ENCODE data around the gene NDUFA3.

NDUFA3 gene

DNA sequence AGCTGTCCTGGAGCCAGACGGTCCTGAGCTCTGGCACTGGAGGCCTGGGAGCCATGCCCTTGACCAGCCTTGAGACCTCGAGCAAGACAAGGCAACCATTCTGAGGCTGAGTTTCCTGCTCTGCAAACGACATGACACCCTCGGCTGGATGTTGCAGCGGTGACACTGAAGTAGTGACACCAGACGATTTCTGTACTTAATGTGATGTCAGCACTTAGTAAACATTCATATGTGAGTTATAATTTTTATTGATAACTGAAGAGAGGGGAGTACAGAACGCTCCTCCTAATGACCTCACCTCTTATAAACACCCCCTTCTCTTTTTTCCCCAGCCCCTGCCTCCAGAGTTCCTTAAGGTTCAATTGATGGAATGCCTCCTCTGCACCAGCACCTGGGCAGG lies 5.8 kb downstream of the NDUFA3 start:
- no peak for DNase-seq

DNA sequence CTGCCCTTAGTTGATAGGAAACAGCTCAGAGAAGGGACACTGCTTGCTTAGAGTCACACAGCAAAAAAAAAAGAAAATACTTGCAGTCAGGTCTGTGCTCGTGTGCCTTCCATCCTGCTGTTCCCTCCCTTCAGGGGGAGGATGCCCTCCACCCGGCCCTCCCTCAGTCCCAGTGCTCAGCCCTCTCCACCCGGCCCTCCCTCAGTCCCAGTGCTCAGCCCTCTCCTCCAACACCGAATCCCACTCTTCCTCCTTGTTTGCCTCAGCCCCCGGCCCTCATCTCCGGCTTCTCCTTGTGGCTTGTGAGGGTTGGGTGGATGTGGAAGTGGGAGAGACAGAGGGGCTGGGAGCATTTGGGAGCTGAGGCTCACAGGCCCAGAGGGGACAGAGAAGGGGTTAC lies 7.0 kb downstream of the NDUFA3 start:
- no peak for DNase-seq

DNA sequence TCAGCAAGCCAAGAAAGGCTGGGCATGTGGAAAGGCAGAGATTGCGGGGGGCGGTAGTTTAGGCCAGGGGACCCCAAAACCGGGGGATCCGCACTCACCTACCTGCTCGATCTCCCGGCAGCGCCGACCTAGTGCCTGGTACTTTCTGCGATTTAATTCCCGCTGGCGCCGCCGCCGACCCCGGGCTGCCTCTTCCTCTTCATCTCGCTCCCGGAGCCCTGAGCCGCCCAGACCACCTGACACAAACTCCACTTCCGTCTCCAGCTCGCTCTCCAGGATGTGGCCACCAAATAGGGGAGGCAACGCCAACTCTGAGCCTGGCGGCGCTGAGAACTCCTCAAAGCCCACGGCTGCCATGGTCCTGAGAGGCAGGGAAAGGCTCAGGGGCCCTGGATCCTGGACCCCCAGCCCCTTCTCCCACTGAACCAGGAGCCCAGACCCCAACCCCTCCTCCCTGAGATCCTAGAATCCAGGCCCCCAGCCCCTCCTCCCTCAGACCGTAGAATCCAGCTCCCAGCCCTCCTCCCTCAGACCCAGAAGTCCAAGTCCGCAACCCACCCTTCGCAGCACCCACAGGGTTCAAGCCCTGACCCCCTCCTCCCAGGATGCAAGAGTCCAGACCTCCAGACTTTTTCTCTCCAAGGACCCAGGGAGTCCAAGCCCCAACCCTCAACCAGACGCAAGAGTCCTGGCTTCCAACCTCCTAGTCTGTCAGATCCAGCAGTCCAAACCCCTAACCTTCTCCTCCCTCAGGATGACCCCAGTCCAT lies 11.9 kb downstream of the NDUFA3 start:
- DNase-seq, result no peak

DNA sequence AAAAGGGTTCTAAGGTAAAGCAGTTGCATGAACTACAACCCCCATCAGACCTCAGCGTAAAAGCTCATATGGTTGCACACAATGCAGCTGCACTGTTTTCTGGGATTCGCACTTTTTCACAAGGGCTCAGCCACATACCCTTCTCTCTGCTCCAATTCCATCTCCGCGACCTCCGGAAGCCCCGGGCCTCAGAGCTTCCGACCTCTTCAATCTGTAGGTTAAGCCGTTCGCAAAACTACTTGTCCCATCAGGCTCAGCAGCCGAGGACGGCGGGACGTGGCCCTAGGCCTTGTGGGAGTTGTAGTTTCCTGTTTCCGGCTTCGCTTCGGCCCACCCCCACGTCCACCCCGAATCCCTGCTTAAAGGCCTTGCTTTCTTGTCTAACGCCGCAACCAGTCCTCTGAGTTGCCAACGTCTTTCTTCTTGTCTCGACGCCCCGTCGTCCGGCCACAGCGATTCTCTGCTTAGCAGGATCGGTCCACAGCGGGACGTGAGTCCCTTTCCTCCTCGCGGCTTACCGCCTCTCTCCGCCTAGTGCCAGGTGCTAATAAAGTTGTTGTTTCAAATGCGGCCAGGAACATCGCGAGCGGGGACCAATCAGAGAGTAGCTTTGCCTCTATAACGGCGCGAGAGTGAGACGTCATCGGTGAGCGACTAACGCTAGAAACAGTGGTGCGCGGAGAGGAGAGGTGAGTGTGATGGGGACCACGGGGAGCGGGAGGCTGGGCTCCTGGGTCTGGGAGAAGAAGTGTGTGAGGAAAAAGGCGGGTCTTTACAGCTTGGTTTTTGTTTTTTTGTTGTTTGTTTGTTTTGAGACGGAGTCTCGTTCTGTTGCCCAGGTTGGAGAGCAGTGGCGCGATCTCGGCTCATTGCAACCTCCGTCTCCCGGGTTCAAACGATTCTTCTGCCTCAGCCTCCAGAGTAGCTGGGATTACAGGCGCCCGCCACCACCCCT lies 12.7 kb downstream of the NDUFA3 start, which contains the start of the genes PRPF31 and TFPT:
Gene PRPF31, plus strand, starts transcription at position 646 of the 955 bp plus-strand sequence. CDS start 2,525 bp downstream, outside the sequence.
Gene TFPT, minus strand, starts transcription at position 549 of the 955 bp plus-strand sequence. Its CDS starts 388 bp downstream, at position 161.
- peak; percentile 97 to 99 for DNase-seq

DNA sequence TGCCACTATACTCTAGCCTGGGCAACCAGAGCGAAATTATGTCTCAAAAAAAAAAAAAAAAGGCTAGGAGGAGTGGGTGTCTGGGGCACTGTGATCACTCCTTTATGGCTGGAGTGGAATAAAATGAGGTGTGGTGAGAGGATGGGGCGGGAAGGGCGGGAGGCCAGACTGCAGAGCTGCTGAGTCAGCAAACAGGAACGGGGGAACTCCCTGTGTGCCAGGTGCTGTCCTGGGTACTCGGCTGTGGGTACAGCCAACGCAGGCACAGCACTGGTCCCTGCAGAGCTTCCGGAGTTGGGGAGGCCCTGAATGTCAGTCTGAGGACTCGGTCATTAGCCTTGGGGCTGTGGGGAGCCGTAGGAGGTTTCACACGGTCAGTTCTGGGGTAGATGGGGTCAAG lies 18.6 kb downstream of the NDUFA3 start:
- no peak for DNase-seq

DNA sequence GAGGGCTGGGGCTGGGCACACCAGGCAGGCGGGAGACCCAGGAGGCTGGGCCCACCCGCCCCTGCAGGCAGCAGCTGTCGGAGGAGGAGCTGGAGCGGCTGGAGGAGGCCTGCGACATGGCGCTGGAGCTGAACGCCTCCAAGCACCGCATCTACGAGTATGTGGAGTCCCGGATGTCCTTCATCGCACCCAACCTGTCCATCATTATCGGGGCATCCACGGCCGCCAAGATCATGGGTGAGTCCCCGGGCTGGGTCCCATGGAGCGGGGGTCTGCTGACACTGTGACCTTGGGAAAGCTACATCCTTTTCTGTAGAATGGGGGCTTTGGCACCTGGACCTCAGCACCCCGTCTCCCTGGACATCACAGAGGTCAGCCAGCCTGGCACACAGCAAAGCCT lies 21.0 kb downstream of the NDUFA3 start:
- no peak for DNase-seq

DNA sequence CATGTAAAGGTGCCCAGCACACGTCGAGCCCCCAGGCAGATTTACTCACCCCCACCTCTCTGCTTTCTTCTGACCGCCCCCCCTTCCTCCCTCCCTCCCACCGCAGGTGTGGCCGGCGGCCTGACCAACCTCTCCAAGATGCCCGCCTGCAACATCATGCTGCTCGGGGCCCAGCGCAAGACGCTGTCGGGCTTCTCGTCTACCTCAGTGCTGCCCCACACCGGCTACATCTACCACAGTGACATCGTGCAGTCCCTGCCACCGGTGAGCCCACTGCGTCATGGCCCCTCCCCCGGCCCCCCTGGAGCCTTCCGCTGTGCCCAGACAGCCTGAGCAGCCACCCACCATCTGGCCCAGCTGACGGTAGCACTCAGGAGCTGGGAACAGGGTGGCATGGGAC lies 21.7 kb downstream of the NDUFA3 start:
- no peak for DNase-seq

DNA sequence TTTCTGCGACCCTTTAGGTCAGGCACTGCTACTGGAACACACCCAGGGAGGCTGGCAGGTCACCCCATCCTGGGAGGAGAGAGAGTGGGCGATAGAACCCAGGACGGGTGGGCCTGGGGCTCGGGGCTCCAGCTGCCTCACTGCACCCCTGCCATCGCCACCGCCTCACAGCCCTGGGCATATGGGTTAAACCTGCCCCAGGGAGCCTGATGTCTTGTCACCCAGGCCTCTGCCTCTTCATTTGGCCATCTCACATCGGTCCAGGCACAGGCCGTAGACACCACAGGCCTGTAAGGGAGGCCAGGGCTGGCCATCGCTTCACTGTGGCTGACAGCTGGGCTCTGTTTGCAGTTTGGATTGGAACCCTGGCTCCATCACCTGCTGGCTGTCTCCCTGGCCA lies 23.1 kb downstream of the NDUFA3 start:
- no peak for DNase-seq

DNA sequence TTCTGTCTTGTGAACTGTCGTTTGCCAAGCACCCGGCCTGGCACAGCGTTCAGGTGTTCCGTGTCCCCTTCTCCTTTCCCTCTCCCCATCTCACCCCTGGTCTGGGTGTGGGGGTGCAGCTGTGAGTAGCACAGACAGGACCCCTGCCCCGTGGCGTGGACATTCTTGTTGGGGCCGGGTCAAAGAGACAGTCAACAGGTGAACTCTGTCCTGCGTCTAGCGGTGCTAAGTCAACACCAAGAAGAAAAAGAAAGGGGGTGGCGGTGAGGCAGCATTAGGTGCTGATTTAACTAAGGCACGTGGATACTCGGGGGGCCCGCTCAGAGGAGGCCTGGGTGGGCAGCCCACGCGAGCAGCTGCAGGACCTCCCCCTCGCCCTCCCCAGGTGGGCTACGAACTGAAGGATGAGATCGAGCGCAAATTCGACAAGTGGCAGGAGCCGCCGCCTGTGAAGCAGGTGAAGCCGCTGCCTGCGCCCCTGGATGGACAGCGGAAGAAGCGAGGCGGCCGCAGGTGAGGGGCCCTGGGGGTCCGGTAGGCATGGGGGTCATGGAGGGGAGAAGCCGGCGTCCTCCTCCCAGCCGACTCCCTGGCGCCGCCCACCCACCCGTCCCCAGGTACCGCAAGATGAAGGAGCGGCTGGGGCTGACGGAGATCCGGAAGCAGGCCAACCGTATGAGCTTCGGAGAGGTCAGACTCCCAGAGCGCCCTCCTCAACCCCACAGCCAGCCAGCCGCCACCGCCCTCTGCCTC lies 25.2 kb downstream of the NDUFA3 start:
- no peak for DNase-seq

DNA sequence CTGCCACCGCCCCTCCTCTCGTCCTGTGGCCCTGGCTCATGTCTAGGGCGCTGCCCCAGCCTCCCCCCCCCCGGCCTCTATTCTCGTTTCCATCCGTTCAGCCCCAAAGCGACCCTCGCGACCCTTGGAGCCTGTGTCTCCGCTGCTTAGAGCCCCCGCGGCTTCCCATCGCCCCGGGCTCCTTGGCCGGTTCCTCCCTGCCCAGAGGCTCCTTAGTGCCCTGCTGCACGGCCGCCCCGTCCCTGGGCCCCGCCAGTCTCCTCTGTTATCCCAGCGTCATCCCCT lies 25.7 kb downstream of the NDUFA3 start:
- no peak for DNase-seq

DNA sequence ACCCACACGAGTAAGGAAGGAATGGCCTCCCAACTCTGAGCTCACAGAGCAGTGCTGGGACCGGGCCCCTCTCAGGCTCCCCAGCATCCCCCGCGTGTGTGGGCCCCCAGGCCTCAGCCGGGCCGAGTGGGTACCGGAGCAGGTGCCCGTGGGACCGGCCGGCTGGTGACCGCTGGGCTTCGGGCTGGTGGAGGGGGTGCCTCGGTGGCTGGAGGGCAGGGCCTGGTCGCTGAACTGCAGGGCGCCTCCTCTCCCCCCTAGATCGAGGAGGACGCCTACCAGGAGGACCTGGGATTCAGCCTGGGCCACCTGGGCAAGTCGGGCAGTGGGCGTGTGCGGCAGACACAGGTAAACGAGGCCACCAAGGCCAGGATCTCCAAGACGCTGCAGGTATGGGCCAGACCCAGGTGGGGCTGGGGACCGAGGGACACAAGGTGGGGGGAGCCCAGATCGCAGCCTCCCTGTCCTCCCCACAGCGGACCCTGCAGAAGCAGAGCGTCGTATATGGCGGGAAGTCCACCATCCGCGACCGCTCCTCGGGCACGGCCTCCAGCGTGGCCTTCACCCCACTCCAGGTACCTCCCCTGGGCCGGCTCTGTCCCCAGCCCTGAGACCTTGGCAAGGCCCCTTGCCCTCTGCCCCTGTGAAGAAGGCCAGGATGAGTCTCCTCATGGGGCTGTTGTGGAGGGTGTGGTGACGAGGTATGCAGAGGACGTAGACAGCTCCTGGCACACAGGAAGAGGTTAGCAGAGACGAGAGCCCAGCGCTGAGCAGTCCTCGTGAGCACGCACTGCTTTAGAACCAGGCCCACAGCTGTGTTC lies 26.4 kb downstream of the NDUFA3 start:
- DNase-seq, result no peak

DNA sequence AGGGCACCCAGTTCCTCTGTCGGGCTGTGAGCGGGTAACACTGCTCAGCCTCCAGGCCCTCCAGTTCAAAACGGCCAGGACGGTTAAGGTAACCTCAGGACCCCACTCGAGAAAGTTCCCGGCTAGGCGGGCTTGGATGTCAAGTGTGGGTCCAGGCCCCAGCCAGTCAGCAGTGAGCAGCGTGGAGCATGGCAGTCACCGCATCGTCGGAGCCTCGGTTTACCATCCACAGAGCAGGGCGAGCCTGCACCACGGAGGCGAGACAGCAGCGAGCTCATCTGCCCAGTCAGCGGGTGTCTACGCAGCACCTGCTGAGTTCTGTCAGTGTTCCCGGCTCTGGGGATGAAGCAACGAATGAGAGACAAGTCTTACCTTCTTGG lies 27.0 kb downstream of the NDUFA3 start:
- no peak for DNase-seq

DNA sequence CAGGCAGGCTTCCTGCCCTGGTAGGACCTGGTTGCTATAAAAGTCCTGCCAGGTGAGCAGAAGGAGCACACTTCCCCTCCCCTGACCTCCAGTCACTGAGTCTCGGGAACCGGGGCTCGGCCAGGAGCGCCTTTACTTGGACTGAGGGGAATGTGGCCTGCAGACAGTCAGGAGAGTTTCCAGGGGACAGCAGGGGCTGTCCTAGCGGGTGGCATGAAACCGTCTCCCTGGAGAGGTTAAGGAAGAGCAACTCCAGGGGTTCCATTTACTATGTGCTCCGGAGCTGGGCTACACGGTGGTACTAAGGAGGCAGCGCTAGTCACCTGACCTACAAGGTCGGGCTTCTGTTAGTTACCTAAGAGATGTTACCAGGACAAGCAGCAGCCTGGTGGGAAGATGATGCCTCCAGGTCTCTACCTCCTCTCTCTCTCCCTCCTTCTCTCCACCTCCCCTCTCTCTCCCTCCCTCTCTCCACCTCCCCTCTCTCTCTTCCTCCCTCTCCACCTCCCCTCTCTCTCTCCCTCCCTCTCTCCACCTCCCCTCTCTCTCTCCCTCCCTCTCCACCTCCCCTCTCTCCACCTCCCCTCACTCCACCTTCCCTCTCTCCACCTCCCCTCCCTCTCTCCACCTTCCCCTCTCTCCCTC lies 30.8 kb downstream of the NDUFA3 start:
- DNase-seq, result no peak

DNA sequence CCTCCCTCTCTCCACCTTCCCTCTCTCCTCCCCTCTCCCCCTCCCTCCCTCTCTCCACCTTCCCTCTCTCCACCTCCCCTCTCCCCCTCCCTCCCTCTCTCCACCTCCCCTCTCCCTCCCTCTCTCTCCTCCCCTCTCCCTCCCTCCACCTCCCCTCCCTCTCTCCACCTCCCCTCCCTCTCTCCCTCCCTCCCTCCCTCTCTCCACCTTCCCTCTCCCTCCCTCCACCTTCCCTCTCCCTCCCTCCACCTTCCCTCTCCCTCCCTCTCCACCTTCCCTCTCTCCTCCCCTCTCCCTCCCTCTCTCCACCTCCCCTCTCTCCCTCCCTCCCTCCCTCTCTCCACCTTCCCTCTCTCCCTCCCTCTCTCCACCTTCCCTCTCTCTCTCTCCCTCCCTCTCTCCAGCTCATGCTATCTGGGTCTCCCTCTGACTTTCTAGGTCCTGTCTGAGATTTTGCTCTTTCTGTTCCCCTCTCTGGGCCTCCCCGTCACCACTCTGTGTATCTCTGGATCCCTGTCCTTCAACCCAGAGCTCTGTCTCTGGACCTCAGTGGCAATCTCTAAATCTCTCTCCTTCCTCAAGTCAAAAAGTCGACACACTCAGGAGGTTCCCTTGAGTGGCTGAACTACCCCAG lies 31.4 kb downstream of the NDUFA3 start:
- DNase-seq, result no peak

DNA sequence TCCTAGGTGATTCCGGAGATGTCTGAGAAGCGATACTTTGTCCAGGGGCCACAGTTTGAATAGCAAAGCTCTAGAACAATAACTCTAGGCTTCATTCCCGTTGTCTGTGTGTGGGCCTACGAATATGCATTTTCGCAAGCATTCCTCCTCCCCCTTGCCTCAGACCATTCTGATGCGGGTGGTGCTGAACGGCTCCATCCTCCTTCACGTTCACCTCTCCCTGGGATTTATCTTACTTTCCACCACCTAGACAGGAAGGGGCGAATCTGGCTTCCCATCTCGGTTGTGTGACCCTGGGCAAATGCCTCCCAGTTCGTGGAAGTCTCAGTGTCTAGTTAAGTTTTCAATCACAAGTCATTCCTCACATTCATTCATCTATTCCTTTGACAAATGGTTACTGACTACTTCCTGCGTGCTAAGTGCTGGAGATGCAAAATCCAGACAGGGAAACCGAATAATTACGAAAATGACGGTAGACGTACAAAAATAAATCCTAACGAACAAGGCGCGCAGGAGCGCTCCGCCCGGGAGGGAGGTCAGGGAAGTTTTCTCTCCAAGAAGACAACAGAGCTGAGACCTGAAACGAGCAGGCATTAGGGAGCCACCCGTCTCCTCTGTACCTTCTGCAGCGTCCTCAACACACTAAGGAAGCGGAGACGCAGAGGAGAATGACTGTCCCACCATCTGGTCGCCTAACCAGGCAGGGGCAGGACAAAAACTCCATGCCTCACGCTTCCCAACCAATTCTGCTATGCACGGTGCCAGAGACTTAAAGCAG lies 33.6 kb downstream of the NDUFA3 start:
- DNase-seq, result no peak

DNA sequence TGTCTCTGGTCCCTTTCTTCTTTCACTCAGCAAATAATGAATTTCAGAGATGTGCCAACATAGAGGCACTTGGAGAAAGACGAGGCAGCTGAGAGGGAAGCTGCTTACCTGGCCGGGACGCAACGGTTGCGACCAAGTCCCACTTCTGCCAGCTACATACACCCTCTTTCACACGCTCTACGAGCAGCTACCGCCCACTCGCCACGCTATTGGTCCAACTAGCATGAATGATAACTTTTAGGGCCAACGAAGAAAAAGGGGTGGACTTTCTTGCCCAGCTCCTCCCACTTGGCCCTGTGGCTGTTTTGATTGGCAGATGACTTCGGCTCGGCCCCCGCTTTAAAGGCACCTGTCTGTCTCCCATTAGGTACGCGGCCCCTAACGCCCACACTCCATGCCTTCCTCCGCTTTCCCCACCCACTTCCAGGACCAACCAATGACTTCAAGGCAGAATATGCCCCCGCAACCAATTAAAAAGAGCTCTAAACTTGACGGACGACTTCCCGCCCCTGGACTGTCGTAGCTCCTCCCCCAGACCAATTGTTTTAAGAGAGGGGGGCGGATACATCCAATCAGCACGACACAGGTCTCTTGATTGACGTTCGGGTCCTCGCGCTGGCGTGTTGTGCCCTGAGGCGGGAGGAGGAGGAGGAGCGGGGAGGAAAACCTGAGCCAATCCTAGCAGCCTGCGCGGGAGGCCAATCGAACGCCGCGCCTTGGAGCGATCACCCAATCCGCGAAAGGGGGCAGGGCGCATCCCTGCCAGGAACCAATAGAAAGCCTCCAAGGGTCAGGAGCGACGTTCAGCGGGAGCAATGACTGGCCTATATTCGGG lies 34.4 kb downstream of the NDUFA3 start:
- DNase-seq, result peak; percentile 100

DNA sequence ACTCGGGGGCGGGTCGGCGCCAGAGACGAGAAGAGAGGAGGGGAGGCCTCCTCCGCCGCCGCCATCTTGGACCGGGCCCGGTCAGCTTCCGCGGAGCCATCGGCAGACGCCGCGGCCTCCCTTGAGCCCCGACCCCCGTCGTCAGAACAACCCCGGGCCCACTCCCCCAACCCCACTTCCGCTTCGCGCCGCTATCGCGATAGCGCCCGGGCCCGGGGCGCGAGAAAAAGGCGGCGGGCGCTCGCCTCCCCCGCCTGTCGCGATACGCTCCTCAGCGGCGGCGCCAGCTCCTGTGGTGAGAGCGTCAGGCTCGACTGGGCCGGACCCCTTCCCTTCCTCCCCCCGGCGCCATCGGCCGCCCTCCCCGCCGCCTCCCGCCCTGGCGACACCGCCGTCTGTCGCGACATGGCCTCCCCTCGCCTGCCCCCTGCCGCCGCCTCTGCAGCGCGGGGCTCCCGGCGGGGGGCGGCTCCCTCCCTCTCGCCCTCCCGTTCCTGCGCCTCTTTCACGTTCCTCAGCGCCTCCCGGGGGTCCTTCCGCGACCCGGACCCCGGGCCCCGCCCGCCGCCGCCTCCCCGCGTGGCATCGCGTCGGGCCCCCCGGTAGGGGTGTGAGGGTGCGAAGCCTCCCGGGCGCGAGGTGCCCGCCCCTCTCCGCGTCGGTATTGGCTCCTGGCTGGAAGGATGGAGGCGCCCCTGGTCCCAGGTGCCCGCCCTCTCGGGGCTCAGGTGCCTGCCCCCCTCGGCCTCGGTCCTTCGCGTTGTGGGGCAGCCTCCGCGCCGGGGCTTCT lies 35.2 kb downstream of the NDUFA3 start, which contains the start of gene CNOT3:
Gene CNOT3, plus strand, starts transcription at position 64 of the 790 bp plus-strand sequence. CDS start 5,217 bp downstream, outside the sequence.
- DNase-seq, result no peak

DNA sequence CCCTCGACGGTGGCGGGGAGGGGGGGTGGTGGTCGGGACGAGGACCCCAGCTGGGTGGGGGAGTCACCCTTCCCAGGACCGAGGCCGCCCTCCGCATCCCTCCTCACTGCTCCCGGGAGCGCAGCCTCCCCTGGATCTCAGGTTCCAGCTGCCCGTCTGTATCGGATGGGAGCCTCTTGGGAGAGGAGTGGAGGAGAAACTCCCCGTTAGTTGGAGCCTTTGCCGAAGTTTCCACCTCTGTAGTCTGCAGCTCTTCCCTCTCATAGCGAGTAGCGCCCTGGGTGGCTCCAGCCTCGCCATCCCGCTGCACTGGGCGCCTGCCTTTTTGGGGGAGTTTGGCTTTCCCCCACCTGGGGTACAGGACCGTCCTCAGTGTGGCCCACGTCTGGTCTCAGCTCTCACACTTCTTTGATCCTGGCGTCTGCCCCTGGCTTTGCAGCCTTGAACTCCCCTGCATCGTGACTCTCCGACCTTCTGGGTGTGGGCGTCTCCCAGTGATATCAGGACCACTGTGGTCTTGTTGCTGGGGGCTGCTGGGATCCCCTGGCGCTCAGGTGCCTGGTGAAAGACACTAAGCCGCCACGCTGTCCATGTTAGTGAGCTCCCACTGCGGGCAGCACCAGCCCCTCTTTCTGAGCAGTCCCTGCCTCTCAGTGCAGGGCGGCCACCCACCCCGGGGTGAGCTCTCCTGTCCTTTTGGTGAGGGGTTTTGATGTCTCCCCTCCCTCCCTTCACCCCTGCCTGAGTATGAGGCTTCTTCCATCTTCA lies 36.0 kb downstream of the NDUFA3 start:
- no peak for DNase-seq

Measured in NCI-H187 (cell line).